Bladder microvascular endothelial cell (primary cell): ENCODE results near the gene ACD. TPM values are rescaled to one million over a fixed set of nuclear protein-coding genes. Genes with fewer than 3 reads are reported as not detected.

Source experiments
- total RNA-seq: library from RNA; depleted of rRNA; stranded (reverse); fragments of >200 nt; gene quantifications from 2 replicates; pipeline ENCODE4 v1.2.3, GENCODE V29; 2014

The ACD gene
- 13.4 and 14.4 TPM in 2 replicates for total RNA-seq

DNA sequence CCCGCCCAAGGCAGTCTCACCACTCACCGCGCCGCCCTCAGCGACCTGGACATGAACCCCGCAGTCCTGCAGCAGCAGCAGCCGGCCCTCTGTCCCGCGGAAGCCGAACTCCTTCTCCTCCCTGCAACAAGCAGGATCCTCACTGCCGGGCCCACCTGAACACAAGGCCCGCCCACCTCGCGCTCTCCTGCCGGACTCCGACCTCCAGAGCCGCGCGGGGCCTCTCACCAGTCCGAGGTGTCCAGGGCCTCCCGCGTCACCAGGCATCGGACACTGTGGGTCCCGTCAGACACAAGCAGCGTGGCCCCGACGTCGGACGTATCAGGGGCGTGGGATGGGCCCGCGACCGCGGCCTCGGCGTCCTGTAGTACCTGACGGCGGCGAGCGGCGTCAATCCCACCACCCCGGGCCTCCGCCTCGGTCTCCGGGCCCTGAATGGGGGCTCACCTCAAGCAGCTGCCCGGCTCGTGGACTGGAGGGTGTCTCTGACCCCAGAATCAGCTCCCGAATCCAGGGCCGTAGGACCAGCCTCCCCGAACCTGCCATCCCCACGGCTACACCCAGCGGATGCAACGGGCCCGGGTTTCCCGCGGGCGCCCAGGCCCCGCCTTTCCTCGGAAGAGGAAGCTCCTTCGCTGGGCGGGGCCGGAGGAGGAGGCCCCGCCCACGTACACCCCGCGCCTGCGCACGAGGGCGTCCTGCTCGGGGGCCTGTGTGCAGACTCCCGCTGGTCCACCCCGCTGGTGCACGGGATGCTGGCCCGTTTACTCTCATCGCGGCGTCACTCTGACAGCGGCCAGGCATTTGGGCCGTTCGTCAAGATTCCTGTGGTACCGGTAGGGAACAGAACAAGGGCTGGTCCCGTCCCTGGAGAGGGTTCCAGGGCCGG lies at the start of gene ACD:
Gene ACD (minus strand): TSS at position 586 of the 889 bp plus-strand sequence. CDS start 40 bp downstream, at position 546.

DNA sequence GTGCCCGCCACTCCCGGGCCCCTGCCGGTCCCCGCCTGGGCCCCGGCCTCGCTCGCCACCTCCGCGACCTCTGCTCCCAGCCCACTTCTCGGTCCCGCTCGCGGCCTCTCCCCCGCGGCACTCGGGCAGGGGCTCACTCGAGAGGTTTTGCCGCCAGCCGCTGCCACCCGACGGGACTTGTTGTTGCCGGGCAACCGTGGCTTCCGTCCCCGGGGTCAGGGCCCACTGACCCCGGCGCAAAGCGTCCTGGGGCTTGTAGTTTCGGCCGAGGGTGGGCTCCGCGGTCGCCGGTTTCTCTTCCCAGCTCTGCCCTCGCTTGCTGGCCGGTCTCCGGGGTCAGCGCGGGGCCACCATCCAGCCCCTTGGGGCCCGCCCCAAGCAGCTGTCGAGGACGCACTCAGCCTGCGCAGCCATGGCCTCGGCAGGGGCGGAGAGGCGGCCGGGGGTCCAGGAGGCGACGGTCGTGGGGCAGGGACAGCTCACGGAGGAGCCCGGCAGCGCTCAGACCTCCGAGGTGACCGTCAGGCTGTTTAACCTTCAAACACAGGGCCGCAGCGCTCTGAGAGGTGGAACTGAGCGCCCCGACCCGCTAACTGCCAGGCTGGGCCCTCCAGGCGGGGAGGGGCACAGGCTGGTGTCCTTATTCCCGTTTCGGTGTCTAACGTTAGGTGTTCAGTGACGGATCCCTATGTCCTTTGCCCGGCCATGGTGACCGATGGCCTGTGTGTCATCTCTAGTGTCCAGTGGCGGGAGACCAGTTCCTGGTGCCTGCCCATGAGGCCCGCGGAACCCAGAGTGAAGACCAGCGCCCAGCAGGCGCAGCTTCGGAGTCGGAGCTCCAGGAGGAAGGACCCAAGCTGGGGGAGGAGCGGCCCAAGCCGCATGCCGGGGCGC lies 6.7 kb upstream of the ACD start, which contains the start of the genes C16orf86 and ENKD1:
Gene C16orf86 (plus strand): TSS at position 256 of the 894 bp plus-strand sequence. CDS start 157 bp downstream, at position 413.
Gene ENKD1 (minus strand): TSS at position 192 of the 894 bp plus-strand sequence. CDS start 308 bp downstream, outside the sequence.

DNA sequence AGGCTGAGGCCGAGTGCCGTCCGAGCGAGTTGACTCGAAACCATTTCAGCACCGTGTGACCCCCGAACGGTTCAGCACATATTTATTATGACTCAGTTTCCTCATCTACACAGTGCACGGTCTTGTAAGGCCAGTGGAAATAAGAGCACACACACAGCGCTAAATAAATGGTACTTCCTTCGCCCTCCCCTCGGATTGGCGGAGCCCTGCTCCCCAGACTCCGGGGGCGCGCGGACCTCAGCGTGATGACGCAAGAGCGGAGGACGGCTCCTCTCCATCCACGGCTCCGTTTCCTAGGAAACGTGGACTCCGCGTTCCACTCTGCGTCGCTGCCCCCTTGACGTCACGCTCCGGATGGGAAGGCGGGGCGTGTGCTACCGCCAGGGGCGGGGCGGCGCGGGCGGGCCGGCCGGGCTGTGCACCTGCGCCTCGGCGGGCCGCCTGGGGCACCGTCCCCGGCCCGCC lies 536 bp upstream of the ACD start, which contains the start of gene PARD6A:
Gene PARD6A (plus strand): TSS at position 397 of the 465 bp plus-strand sequence. CDS start 79 bp downstream, outside the sequence.

Other genes starting within 250 kb of the ACD start
- 2.8 and 5.6 TPM in 2 replicates for gene ZDHHC1, start 243.8 kb downstream of the ACD start, total RNA-seq
- gene HSD11B2, start 229.1 kb downstream of the ACD start, total RNA-seq: 0.16 and 0.38 TPM in 2 replicates
- 72.7 and 134 TPM in 2 replicates for gene ATP6V0D1, start 179.1 kb downstream of the ACD start, total RNA-seq
- not detected in 2 replicates for gene AGRP, start 176.7 kb downstream of the ACD start, total RNA-seq
- gene RIPOR1, start 131.4 kb downstream of the ACD start, total RNA-seq: 45.2 and 144 TPM in 2 replicates
- gene CTCF, start 97.7 kb downstream of the ACD start, total RNA-seq: 20.1 and 28.3 TPM in 2 replicates
- gene CARMIL2, start 15.1 kb downstream of the ACD start, total RNA-seq: 0.25 and 0.49 TPM in 2 replicates
- gene PARD6A, start 700 bp upstream of the ACD start, total RNA-seq: 2.5 and 2.8 TPM in 2 replicates
- 14.3 and 14.9 TPM in 2 replicates for gene ENKD1, start 6.5 kb upstream of the ACD start, total RNA-seq
- gene C16orf86, start 6.6 kb upstream of the ACD start, total RNA-seq: 2.0 and 2.8 TPM in 2 replicates
- gene GFOD2, start 59.1 kb upstream of the ACD start, total RNA-seq: 40.5 and 62.6 TPM in 2 replicates
- 4.2 and 11.8 TPM in 2 replicates for gene RANBP10, start 146.3 kb upstream of the ACD start, total RNA-seq
- gene TSNAXIP1, start 146.6 kb upstream of the ACD start, total RNA-seq: 0.81 and 0.88 TPM in 2 replicates
- gene THAP11, start 182.1 kb upstream of the ACD start, total RNA-seq: 26.6 and 43.9 TPM in 2 replicates
- 119 and 125 TPM in 2 replicates for gene NUTF2, start 186.7 kb upstream of the ACD start, total RNA-seq
- gene CENPT, start 187.4 kb upstream of the ACD start, total RNA-seq: 17.2 and 25.7 TPM in 2 replicates
- gene EDC4, start 212.8 kb upstream of the ACD start, total RNA-seq: 57.0 and 92.5 TPM in 2 replicates
- 0.16 TPM in 1 of 2 replicates, not detected in the other for gene NRN1L, start 224.6 kb upstream of the ACD start, total RNA-seq
- gene PSKH1, start 233.0 kb upstream of the ACD start, total RNA-seq: 12.5 and 35.7 TPM in 2 replicates